Mucosa of stomach (tissue), 1 donor: ENCODE data around the gene ANKIB1.

Source experiments
- H3K27me3 ChIP-seq: one replicate; pipeline ENCODE4 v1.7.0; 2013; ENCODE audit warnings: mild to moderate bottlenecking, low read length; ENCODE audit not compliant: control insufficient read depth, insufficient read depth
- H3K36me3 ChIP-seq: one replicate; pipeline ENCODE4 v1.7.0; 2013; ENCODE audit warnings: low read length; ENCODE audit not compliant: control insufficient read depth, insufficient read depth
- H3K4me1 ChIP-seq: one replicate; pipeline ENCODE4 v1.7.0; 2013; ENCODE audit warnings: mild to moderate bottlenecking, low read length; ENCODE audit not compliant: control insufficient read depth, insufficient read depth
- H3K4me3 ChIP-seq: one replicate; pipeline ENCODE4 v1.7.0; 2013; ENCODE audit warnings: low read length
- H3K9ac ChIP-seq: one replicate; pipeline ENCODE4 v1.7.0; 2013; ENCODE audit warnings: mild to moderate bottlenecking, low read length, moderate library complexity
- H3K9me3 ChIP-seq: one replicate; pipeline ENCODE4 v1.7.0; 2013; ENCODE audit warnings: mild to moderate bottlenecking, low read length, moderate library complexity; ENCODE audit not compliant: control insufficient read depth
- donor health status: Pancreatic carcinoma.

The ANKIB1 gene

DNA sequence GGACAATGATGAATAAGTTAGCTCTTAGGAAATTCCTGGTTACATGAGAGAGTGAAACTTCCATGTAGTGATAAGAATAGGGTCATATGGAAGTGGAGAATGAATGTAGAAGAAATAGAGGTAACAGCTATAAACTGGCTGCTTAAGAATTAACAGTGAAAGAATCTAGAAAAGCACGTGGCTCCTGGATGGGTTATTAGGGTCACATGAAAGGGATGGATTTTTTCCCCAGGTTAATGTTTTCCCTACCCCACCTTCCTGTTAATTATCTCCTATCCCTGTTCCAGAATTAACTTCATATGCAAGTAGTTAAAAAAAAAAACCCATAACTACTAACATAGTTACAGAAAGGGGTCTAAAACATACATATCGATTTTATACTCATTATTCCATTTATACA is 58.0 kb downstream of the ANKIB1 start:
- H3K9me3 ChIP-seq: no peaks in the 10 kb centered on the region
- no peaks in the 10 kb centered on the region for H3K36me3 ChIP-seq
- no peak overlapping the region for H3K9ac ChIP-seq
- no peak overlapping the region for H3K4me3 ChIP-seq
- no peaks in the 10 kb centered on the region for H3K27me3 ChIP-seq
- H3K4me1 ChIP-seq: no peaks in the 10 kb centered on the region

DNA sequence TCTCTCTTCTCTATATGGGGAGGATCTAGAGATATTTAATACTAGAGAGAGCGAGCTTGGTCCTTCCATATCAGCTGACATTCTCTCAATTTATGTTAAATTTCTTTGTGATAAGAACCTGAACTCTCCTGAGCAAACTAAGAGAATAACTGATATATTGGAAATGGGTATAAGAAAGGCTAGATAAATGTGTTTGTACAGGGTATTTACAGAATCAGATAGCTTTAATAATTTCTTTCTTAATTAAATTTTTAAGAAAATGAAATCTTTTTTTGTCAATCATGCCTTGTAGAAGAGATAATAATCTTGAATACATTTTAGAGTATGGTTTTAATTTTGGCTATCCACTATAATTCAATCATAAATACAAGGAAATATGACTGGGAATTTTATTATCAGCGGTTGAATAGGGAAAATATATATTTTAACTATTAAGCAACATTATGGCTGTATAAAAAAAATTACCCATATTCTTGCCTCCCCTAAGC is 58.7 kb downstream of the ANKIB1 start:
- H3K4me3 ChIP-seq: no peak overlapping the region
- H3K9me3 ChIP-seq: no peaks in the 10 kb centered on the region
- no peaks in the 10 kb centered on the region for H3K36me3 ChIP-seq
- H3K4me1 ChIP-seq: no peaks in the 10 kb centered on the region
- no peaks in the 10 kb centered on the region for H3K27me3 ChIP-seq
- no peak overlapping the region for H3K9ac ChIP-seq

DNA sequence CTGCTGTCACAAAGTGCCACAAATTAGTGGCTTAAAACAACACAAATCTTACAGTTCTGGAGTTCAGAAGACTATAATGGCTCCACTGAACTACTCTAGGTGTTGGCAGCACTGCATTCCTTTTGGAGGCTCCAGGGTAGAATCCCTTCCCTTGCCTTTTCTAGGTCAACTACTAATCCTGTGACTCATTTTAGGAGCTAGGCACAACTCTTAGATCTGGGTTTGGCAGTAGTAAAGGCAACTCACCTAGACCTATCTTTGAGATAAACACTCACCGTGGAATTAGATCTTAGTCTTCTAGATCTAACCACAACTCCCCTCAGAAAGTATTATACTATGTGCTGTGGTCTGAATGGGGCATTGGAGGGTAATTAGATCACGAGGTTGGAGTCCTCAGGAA is 60.4 kb downstream of the ANKIB1 start:
- Histone ChIP-seq H3K36me3 (no peaks in the 10 kb centered on the region), H3K4me1 (no peaks in the 10 kb centered on the region), H3K4me3 (no peak overlapping the region), H3K9ac (no peak overlapping the region), H3K27me3 (no peaks in the 10 kb centered on the region), H3K9me3 (no peaks in the 10 kb centered on the region)

GRCh38 chr7:92313055-92313454 is 67.3 kb downstream of the ANKIB1 start:
- H3K27me3 ChIP-seq: no peaks in the 10 kb centered on the region
- H3K4me3 ChIP-seq: no peak overlapping the region
- no peaks in the 10 kb centered on the region for H3K4me1 ChIP-seq
- no peaks in the 10 kb centered on the region for H3K36me3 ChIP-seq
- H3K9me3 ChIP-seq: no peaks in the 10 kb centered on the region
- no peak overlapping the region for H3K9ac ChIP-seq

DNA sequence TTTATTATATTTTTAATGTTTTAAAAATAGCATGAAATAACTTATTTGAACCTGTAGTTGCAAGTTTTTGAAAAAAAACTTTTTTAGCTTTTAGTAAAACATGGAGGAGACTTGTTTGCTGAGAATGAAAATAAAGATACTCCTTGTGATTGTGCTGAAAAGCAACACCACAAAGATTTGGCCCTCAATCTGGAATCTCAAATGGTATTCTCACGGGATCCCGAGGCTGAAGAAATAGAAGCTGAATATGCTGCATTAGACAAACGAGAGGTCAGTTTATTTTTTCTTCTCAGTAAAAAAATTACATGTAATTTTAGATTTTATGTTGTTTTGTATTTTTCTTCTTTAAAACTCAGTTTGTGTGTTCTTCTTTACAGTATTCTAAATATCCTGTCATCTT is 73.5 kb downstream of the ANKIB1 start:
- Histone ChIP-seq H3K9me3 (no peaks in the 10 kb centered on the region), H3K4me1 (no peaks in the 10 kb centered on the region), H3K9ac (no peak overlapping the region), H3K27me3 (no peaks in the 10 kb centered on the region), H3K36me3 (no peaks in the 10 kb centered on the region), H3K4me3 (no peak overlapping the region)

GRCh38 chr7:92325173-92325572 is 79.4 kb downstream of the ANKIB1 start:
- no peaks in the 10 kb centered on the region for H3K4me1 ChIP-seq
- H3K9me3 ChIP-seq: no peaks in the 10 kb centered on the region
- no peak overlapping the region for H3K9ac ChIP-seq
- H3K4me3 ChIP-seq: no peak overlapping the region
- H3K27me3 ChIP-seq: no peaks in the 10 kb centered on the region
- no peaks in the 10 kb centered on the region for H3K36me3 ChIP-seq

- no peaks in the 10 kb centered on the region for H3K27me3 ChIP-seq
- no peaks in the 10 kb centered on the region for H3K9me3 ChIP-seq
- no peak overlapping the region for H3K4me3 ChIP-seq
- no peaks in the 10 kb centered on the region for H3K36me3 ChIP-seq
- H3K4me1 ChIP-seq: no peaks in the 10 kb centered on the region
- H3K9ac ChIP-seq: no peak overlapping the region
These were observed 80.1 kb downstream of the ANKIB1 start for GRCh38 chr7:92325858-92326257.

DNA sequence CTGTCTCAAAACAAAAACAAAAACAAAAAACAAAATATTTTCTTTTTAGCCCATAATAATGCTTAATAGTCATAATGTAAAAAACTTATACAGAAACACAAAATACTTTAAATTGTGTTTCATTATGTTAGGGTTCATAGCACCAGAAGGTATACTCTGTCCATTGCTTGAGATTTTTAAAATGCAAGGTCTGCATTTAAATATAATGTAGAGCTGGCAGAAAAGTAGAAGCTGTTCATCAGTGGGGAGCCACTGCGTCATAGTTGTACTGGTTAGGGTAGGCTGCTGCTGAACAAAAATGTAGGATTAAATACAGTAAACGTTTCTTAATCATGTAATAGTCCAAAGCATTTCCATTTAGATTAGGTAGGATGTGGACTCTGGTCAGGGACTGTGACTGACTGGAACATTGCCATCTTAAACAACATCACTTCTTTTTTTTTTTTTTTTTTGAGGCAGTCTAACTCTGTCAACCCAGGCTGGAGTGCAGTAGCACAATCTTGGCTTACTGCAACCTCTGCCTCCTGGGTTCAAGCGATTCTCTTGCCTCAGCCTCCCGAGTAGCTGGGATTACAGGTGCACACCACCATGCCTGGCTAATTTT is 85.2 kb downstream of the ANKIB1 start:
- H3K9ac ChIP-seq: no peak overlapping the region
- no peaks in the 10 kb centered on the region for H3K36me3 ChIP-seq
- no peak overlapping the region for H3K4me3 ChIP-seq
- H3K9me3 ChIP-seq: no peaks in the 10 kb centered on the region
- no peaks in the 10 kb centered on the region for H3K27me3 ChIP-seq
- H3K4me1 ChIP-seq: no peaks in the 10 kb centered on the region

DNA sequence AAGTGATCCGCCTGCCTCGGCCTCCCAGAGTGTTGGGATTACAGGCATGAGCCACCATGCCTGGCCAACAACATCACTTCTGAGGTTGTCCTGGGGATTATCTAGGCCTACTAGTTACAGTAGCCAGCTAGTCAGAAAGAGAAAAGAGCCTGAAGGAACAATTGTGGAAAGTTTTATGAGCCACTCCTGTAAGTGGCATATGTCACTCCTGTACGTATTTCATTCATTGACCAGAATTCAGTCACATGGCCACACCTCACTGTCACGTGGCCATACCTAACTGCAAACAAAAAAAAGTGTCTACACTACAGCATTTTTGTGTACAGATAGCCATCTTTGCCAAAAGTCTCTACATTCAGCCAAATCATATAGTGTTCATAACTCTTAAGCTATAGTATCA is 85.7 kb downstream of the ANKIB1 start:
- no peak overlapping the region for H3K4me3 ChIP-seq
- no peaks in the 10 kb centered on the region for H3K36me3 ChIP-seq
- no peaks in the 10 kb centered on the region for H3K9me3 ChIP-seq
- no peaks in the 10 kb centered on the region for H3K27me3 ChIP-seq
- no peak overlapping the region for H3K9ac ChIP-seq
- H3K4me1 ChIP-seq: no peaks in the 10 kb centered on the region

GRCh38 chr7:92332782-92333181 is 87.0 kb downstream of the ANKIB1 start:
- Histone ChIP-seq H3K9ac (no peak overlapping the region), H3K36me3 (no peaks in the 10 kb centered on the region), H3K27me3 (no peaks in the 10 kb centered on the region), H3K9me3 (no peaks in the 10 kb centered on the region), H3K4me3 (no peak overlapping the region), H3K4me1 (peaks cover 4% of the 10 kb centered on the region)

GRCh38 chr7:92333866-92334265 is 88.1 kb downstream of the ANKIB1 start:
- Histone ChIP-seq H3K36me3 (no peaks in the 10 kb centered on the region), H3K27me3 (no peaks in the 10 kb centered on the region), H3K4me1 (peaks cover 4% of the 10 kb centered on the region), H3K9me3 (no peaks in the 10 kb centered on the region), H3K9ac (no peak overlapping the region), H3K4me3 (no peak overlapping the region)

GRCh38 chr7:92335574-92335973 is 89.8 kb downstream of the ANKIB1 start:
- no peaks in the 10 kb centered on the region for H3K27me3 ChIP-seq
- H3K4me1 ChIP-seq: peaks cover 4% of the 10 kb centered on the region
- H3K36me3 ChIP-seq: no peaks in the 10 kb centered on the region
- no peak overlapping the region for H3K9ac ChIP-seq
- no peak overlapping the region for H3K4me3 ChIP-seq
- no peaks in the 10 kb centered on the region for H3K9me3 ChIP-seq
